GM19324 (cell line): ENCODE results near the gene TMEM229B.
"Not testable (repeated sequence)": the region's sequence is repeated elsewhere in the genome, so short reads cannot be mapped to it uniquely, and the experiment has no call there.

Experiments used
- ATAC-seq: cut with Tn5 transposase; IDR thresholded peaks from one replicate; pipeline ENCODE4 v1.9.1; 2021; ENCODE audit warnings: mild to moderate bottlenecking, moderate library complexity; ENCODE audit not compliant: unreplicated experiment, low FRiP score

Gene TMEM229B

GRCh38 chr14:67461341-67461985 is 27.1 kb downstream of the TMEM229B start:
- no peak for ATAC-seq

- no peak for ATAC-seq
These were observed 29.2 kb downstream of the TMEM229B start for GRCh38 chr14:67459336-67459735.

- ATAC-seq, result no peak
These were observed 30.7 kb downstream of the TMEM229B start for GRCh38 chr14:67457782-67458181.

GRCh38 chr14:67456732-67457131 is 31.8 kb downstream of the TMEM229B start:
- ATAC-seq, result no peak

- ATAC-seq, result no peak
These were observed 34.8 kb downstream of the TMEM229B start for GRCh38 chr14:67453575-67454300.

- not testable (repeated sequence) for ATAC-seq
These were observed 36.9 kb downstream of the TMEM229B start for GRCh38 chr14:67451667-67452066.

- ATAC-seq, result no peak
These were observed 39.4 kb downstream of the TMEM229B start for GRCh38 chr14:67449096-67449495.

GRCh38 chr14:67447033-67447381 is 41.5 kb downstream of the TMEM229B start:
- ATAC-seq, result no peak

- ATAC-seq, result no peak
These were observed 42.0 kb downstream of the TMEM229B start for GRCh38 chr14:67446371-67447032.

- ATAC-seq, result no peak
These were observed 44.1 kb downstream of the TMEM229B start for GRCh38 chr14:67444395-67444794.

GRCh38 chr14:67442139-67442906 is 46.2 kb downstream of the TMEM229B start:
- ATAC-seq, result no peak

- ATAC-seq, result no peak
These were observed 46.8 kb downstream of the TMEM229B start for GRCh38 chr14:67441672-67442071.

- no peak for ATAC-seq
These were observed 47.3 kb downstream of the TMEM229B start for GRCh38 chr14:67441256-67441655.

GRCh38 chr14:67440513-67440912 is 48.0 kb downstream of the TMEM229B start:
- ATAC-seq, result no peak

- ATAC-seq, result no peak
These were observed 49.6 kb downstream of the TMEM229B start for GRCh38 chr14:67438969-67439368.

- no peak for ATAC-seq
These were observed 52.3 kb downstream of the TMEM229B start for GRCh38 chr14:67436006-67436866.

- ATAC-seq, result no peak
These were observed 52.9 kb downstream of the TMEM229B start for GRCh38 chr14:67435603-67436002.

- no peak for ATAC-seq
These were observed 56.4 kb downstream of the TMEM229B start for GRCh38 chr14:67432050-67432564.

- no peak for ATAC-seq
These were observed 58.9 kb downstream of the TMEM229B start for GRCh38 chr14:67429510-67430205.
